IMR-90 (cell line): Measurements from ENCODE around the gene CNTN4. TPM values are rescaled to one million over a fixed set of nuclear protein-coding genes. Genes with fewer than 3 reads are reported as not detected.

Source experiments
- ATAC-seq: fragments of 200-7000 bp; cut with Tn5 transposase; 2 replicates; pipeline ENCODE4 v1.9.1; 2020; ENCODE audit warnings: low read depth, mild to moderate bottlenecking, moderate library complexity
- BruUV-seq: library from RNA; stranded (reverse); fragments of 400-500 nt; replicated peaks from 2 replicates; lab custom pipeline; 2021; lab: Mats Ljungman, UMichigan
- CTCF ChIA-PET: fragments of 300-600 bp; formaldehyde crosslinking; extraction: SDS; loops from one replicate; lab custom pipeline; 2021; ENCODE audit warnings: antibody characterized with exemption; lab: Yijun Ruan, JAX
- POLR2A ChIA-PET: fragments of 300-600 bp; sonication (Branson Sonifier 250); formaldehyde crosslinking; loops from one replicate; lab custom pipeline; 2022; ENCODE audit warnings: antibody characterized with exemption; ENCODE audit not compliant: unreplicated experiment; lab: Charles Lee
- DNase-seq: peaks from one replicate; pipeline ENCODE4 v3.0.0; 2013
- H2AFZ ChIP-seq: replicated peaks from 2 replicates; pipeline ENCODE3; 2013; ENCODE audit warnings: low read length, mild to moderate bottlenecking; ENCODE audit not compliant: poor library complexity
- H2AK5ac ChIP-seq: 2 replicates; pipeline ENCODE4 v1.6.1; 2013; ENCODE audit warnings: low read depth, low read length, inconsistent platforms
- H2AK9ac ChIP-seq: replicated peaks from 2 replicates; pipeline ENCODE3; 2013; ENCODE audit warnings: mild to moderate bottlenecking, low read depth, low read length, moderate library complexity; ENCODE audit not compliant: poor library complexity
- H2BK120ac ChIP-seq: 2 replicates; pipeline ENCODE4 v1.6.1; 2013; ENCODE audit warnings: low read depth, low read length, inconsistent platforms
- H2BK15ac ChIP-seq: 3 replicates; pipeline ENCODE4 v1.6.1; 2013; ENCODE audit warnings: low read depth, low read length, inconsistent platforms
- H2BK20ac ChIP-seq: 2 replicates; pipeline ENCODE4 v1.6.1; 2013; ENCODE audit warnings: low read depth, mild to moderate bottlenecking, inconsistent platforms, low read length, moderate library complexity
- H2BK5ac ChIP-seq: 2 replicates; pipeline ENCODE4 v1.6.1; 2013; ENCODE audit warnings: mild to moderate bottlenecking, low read depth, low read length, inconsistent platforms; ENCODE audit not compliant: poor library complexity, severe bottlenecking
- H3K14ac ChIP-seq: replicated peaks from 2 replicates; pipeline ENCODE4 v1.6.1; 2013; ENCODE audit warnings: low read depth, low read length, inconsistent platforms
- H3K18ac ChIP-seq: 2 replicates; pipeline ENCODE4 v1.6.1; 2013; ENCODE audit warnings: low read depth, low read length, control low read depth
- H3K23ac ChIP-seq: 2 replicates; pipeline ENCODE4 v1.6.1; 2013; ENCODE audit warnings: low read depth, low read length, inconsistent platforms
- H3K27ac ChIP-seq: 2 replicates; pipeline ENCODE4 v1.5.1; 2013; ENCODE audit warnings: mild to moderate bottlenecking, control low read depth, low read length; ENCODE audit not compliant: insufficient read depth
- H3K27me3 ChIP-seq: 2 replicates; pipeline ENCODE4 v1.6.1; 2013; ENCODE audit warnings: low read length; ENCODE audit not compliant: control insufficient read depth, insufficient read depth
- H3K36me3 ChIP-seq: 2 replicates; pipeline ENCODE4 v1.6.1; 2013; ENCODE audit warnings: low read length, mixed read lengths; ENCODE audit not compliant: control insufficient read depth, insufficient read depth
- H3K4ac ChIP-seq: 2 replicates; pipeline ENCODE4 v1.6.1; 2013; ENCODE audit warnings: low read depth, low read length, inconsistent platforms
- H3K4me1 ChIP-seq: 2 replicates; pipeline ENCODE4 v1.6.1; 2013; ENCODE audit warnings: low read length, mixed read lengths; ENCODE audit not compliant: control insufficient read depth, insufficient read depth
- H3K4me2 ChIP-seq: 2 replicates; pipeline ENCODE4 v1.6.1; 2013; ENCODE audit warnings: low read depth, mild to moderate bottlenecking, control low read depth, low read length, moderate library complexity
- H3K4me3 ChIP-seq: 2 replicates; pipeline ENCODE4 v1.5.1; 2013; ENCODE audit warnings: low read depth, mild to moderate bottlenecking, control low read depth, low read length, moderate library complexity; ENCODE audit not compliant: insufficient read depth
- H3K56ac ChIP-seq: 2 replicates; pipeline ENCODE4 v1.6.1; 2013; ENCODE audit warnings: low read length, inconsistent platforms; ENCODE audit not compliant: insufficient read depth; ENCODE audit errors: extremely low read depth
- H3K79me1 ChIP-seq, 2 experiments: 2 replicates each; pipeline ENCODE4 v1.6.1; 2013; ENCODE audit warnings: low read length in 2 of 2, inconsistent platforms in 1 of 2, low read depth in 1 of 2
- H3K9ac ChIP-seq: 2 replicates; pipeline ENCODE4 v1.6.1; 2013; ENCODE audit warnings: low read depth, low read length, control low read depth
- H3K9me1 ChIP-seq: 2 replicates; pipeline ENCODE4 v1.6.1; 2013; ENCODE audit warnings: low read length, inconsistent platforms; ENCODE audit not compliant: insufficient read depth
- H3K9me3 ChIP-seq: 2 replicates; pipeline ENCODE4 v1.6.1; 2013; ENCODE audit warnings: low read length; ENCODE audit not compliant: control insufficient read depth, insufficient read depth
- H4K20me1 ChIP-seq: 2 replicates; pipeline ENCODE4 v1.6.1; 2013; ENCODE audit warnings: low read length, inconsistent platforms; ENCODE audit not compliant: insufficient read depth
- H4K5ac ChIP-seq: 2 replicates; pipeline ENCODE4 v1.6.1; 2013; ENCODE audit warnings: mild to moderate bottlenecking, low read depth, low read length, control low read depth
- H4K8ac ChIP-seq, 2 experiments: 2 replicates each; pipeline ENCODE4 v1.6.1; 2013; ENCODE audit warnings: low read depth in 2 of 2, low read length in 2 of 2, control low read depth in 1 of 2, inconsistent platforms in 1 of 2
- H4K91ac ChIP-seq: 2 replicates; pipeline ENCODE4 v1.6.1; 2013; ENCODE audit warnings: low read depth, low read length, inconsistent platforms; ENCODE audit not compliant: insufficient read depth
- CEBPB ChIP-seq: IDR thresholded peaks from 2 replicates; pipeline ENCODE4 v1.6.1; 2012; ENCODE audit warnings: low read depth, low read length, improper control_type of control experiment
- CHD1 ChIP-seq: IDR thresholded peaks from 2 replicates; pipeline ENCODE4 v1.6.1; 2012; ENCODE audit warnings: low read depth, low read length, improper control_type of control experiment
- RAD21 ChIP-seq: IDR thresholded peaks from 2 replicates; pipeline ENCODE4 v1.6.1; 2012; ENCODE audit warnings: low read length, improper control_type of control experiment
- RCOR1 ChIP-seq: IDR thresholded peaks from 2 replicates; pipeline ENCODE4 v1.6.1; 2012; ENCODE audit warnings: mild to moderate bottlenecking, low read length, improper control_type of control experiment; ENCODE audit not compliant: insufficient replicate concordance
- WGBS, 2 experiments: methylation state at CpG; one replicate each; pipeline versions ENCODE4 v1.1.5 to v1.1.7; 2013; ENCODE audit warnings: missing lambda C conversion rate in 2 of 2; ENCODE audit not compliant: insufficient read length in 1 of 2; ENCODE audit errors: extremely low coverage in 2 of 2; 5-methylcytosine and 5-hydroxymethylcytosine counted together
- dilution Hi-C: fragments of 300-500 bp; cut with HindIII; formaldehyde crosslinking; loops from one replicate; pipeline ENCODE4 v1.14.3; 2018; ENCODE audit warnings: low sequenced_read_pairs; ENCODE audit not compliant: unreplicated experiment
- in situ Hi-C: fragments of 300-500 bp; cut with MboI; formaldehyde crosslinking; loops from 3 replicates; pipeline ENCODE4 v1.14.3; 2019; ENCODE audit warnings: low sequenced_read_pairs, inconsistent platforms, mixed read lengths
- intact Hi-C: fragments of 100-400 bp; cut with micrococcal nuclease; formaldehyde crosslinking; loops from 2 replicates; pipeline ENCODE4 v1.10.0; 2022
- polyA plus RNA-seq, 3 experiments: library from polyadenylated mRNA; depleted of rRNA; stranded (reverse); fragments of >200 nt; gene quantifications; 2 replicates each; pipeline ENCODE4 v1.2.3, GENCODE V29; 2012; ENCODE audit warnings: low replicate concordance in 1 of 3
- total RNA-seq: library from RNA; depleted of rRNA; stranded (reverse); fragments of >200 nt; gene quantifications from 2 replicates; pipeline ENCODE4 v1.2.3, GENCODE V29; 2012
- TF ChIP-seq, protein P1 (sequence below): conservative IDR thresholded peaks from 2 replicates; pipeline ENCODE4 v1.5.1; 2012; ENCODE audit warnings: mild to moderate bottlenecking, low read depth, low read length, improper control_type of control experiment

CNTN4 gene
- total and polyA plus RNA-seq, 2 of the 4 experiments (the other 2 are of a cell fraction), result under 0.01 TPM; not detected in 1

DNA sequence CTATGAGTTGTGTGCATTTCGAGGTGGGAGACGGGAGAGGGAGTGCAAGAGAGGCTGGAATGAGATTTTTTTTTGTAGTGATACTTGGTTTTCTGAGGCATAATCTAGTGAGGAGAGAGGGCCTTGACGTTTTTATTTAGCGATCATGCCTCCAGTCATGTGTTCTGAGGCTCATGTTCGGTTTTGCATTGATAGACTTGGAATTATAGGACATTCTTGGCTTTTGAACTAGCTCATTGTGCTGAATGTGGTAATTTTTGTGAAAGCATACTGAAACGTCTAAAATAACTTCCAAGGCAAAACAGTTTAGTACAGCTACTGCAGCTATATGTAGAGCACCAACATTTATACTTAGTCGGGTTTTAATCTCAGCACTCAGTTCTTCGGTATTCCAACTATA, 408.1 kb downstream of the CNTN4 start:
- ChIA-PET CTCF (no interaction called here), POLR2A (no interaction called here)
- H3K14ac ChIP-seq, result no peak overlapping the region
- no peaks in the 10 kb centered on the region for H3K79me1 ChIP-seq
- H3K9me3 ChIP-seq, result no peaks in the 10 kb centered on the region; the same call in none of the 2 replicates
- TF ChIP-seq RAD21, result no peak
- no peak for TF ChIP-seq RCOR1
- no peak for TF ChIP-seq CHD1
- TF ChIP-seq, protein P1, sequence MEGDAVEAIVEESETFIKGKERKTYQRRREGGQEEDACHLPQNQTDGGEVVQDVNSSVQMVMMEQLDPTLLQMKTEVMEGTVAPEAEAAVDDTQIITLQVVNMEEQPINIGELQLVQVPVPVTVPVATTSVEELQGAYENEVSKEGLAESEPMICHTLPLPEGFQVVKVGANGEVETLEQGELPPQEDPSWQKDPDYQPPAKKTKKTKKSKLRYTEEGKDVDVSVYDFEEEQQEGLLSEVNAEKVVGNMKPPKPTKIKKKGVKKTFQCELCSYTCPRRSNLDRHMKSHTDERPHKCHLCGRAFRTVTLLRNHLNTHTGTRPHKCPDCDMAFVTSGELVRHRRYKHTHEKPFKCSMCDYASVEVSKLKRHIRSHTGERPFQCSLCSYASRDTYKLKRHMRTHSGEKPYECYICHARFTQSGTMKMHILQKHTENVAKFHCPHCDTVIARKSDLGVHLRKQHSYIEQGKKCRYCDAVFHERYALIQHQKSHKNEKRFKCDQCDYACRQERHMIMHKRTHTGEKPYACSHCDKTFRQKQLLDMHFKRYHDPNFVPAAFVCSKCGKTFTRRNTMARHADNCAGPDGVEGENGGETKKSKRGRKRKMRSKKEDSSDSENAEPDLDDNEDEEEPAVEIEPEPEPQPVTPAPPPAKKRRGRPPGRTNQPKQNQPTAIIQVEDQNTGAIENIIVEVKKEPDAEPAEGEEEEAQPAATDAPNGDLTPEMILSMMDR, result no peak
- TF ChIP-seq CEBPB, result no peak
- no CpG with 5 or more reads among the region's 8 CpGs for whole genome bisulfite sequencing, 2 experiments
- no peak overlapping the region for H3K56ac ChIP-seq
- DNase-seq, result no peak
- H3K4me2 ChIP-seq, result no peak overlapping the region
- H4K5ac ChIP-seq, result no peak overlapping the region
- no peak overlapping the region for H3K23ac ChIP-seq
- H3K9me1 ChIP-seq, result no peaks in the 10 kb centered on the region
- no peak overlapping the region for H4K91ac ChIP-seq
- H2AK5ac ChIP-seq, result no peak overlapping the region
- no TSS peak for BruUV-seq
- ATAC-seq, result no peak
- no peaks in the 10 kb centered on the region for H3K4me1 ChIP-seq
- H3K4ac ChIP-seq, result no peak overlapping the region
- H2BK5ac ChIP-seq, result no peak overlapping the region
- H3K9ac ChIP-seq, result no peak overlapping the region
- no peaks in the 10 kb centered on the region for H3K27me3 ChIP-seq
- no peaks in the 10 kb centered on the region for H4K20me1 ChIP-seq
- H3K27ac ChIP-seq, result no peak overlapping the region
- H3K18ac ChIP-seq, result no peak overlapping the region
- H2BK20ac ChIP-seq, result no peak overlapping the region
- H3K36me3 ChIP-seq, result no peaks in the 10 kb centered on the region
- no peak overlapping the region for H2BK120ac ChIP-seq
- intact Hi-C loops (no loop called here), in situ Hi-C loops (no loop called here), dilution Hi-C loops (no loop called here)
- no peak overlapping the region for H4K8ac ChIP-seq
- H2BK15ac ChIP-seq, result no peak overlapping the region
- H3K4me3 ChIP-seq, result no peak overlapping the region
- H2AFZ ChIP-seq, result no peak overlapping the region
- no peak overlapping the region for H2AK9ac ChIP-seq
